Measurements from ENCODE around the gene MEF2D.

MEF2D gene

DNA sequence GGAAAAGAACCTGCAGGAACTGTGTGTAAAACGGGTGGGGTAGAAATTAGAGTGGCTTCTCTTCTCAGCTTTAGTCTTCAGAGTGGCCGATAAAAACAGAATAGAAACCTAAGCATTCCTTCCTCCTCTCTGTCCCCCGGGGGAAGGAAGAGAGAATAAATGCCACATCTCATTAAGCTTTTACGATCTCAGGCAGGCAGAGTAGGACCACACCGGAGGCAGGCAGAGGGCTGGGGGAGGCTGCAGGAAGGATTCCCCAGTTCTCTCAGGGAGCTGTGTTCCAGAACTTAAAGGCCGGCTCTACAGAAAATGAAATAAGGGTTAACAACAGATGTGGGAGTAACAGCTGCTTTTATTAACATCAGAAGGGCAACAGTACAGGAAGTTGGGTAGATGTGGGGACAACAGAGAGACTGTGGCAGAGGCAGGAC, 24.5 kb upstream of the MEF2D start:
- no peak for DNase-seq (ENCODE audit: extremely low read depth in 1 of 2, low read depth in 1 of 2)

DNA sequence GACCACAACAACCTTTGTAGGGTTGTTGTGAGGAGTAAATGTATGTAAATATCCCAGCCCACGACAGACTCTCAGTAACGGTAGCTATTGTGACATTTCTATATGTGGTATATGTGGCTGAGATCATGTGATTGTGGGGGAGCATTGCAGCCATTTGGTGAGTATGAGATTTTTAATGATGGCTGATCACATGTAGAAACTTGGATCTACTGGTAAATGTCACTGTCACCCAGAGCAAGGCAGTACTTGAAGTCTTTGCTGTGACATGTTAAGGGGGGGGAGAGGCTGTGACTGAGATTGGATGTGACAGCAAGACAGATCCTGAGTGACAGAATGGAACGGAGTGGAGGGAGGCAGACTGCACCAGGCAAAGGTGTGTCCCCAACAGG, 23.9 kb upstream of the MEF2D start:
- no peak for DNase-seq (ENCODE audit: extremely low read depth in 1 of 2, low read depth in 1 of 2)

DNA sequence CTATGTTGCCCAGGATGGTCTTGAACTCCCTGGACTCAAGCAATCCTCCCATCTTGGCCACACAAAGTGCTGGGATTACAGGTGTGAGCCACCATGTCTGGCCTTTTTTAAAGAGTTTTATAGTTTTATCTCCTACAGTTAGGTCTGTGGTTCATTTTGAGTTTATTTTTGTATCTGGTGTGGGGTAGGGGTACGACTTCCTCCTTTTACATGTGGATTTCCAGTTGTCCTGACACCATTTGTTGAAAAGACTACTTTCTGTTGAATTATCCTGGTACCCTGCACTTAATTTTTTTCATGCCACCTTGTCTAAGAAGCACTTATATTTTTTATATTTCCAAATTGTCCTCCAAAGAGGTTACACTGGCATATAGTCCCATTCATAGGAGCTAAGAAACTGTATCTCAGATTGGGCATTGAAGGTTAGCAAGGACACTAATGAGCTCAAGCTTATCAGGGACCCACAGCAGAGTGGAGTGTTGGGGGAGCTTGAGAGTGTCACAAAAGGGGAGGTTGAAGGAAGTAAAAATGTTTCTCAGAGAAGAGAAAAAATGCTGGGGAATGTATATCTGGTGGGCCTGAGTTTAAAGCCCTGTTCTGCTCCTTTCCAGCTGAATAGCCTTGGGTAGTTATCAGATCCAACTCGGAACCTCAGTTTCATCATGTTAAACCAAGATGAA, 23.4 kb upstream of the MEF2D start:
- DNase-seq (ENCODE audit: extremely low read depth in 1 of 2, low read depth in 1 of 2) = no peak

DNA sequence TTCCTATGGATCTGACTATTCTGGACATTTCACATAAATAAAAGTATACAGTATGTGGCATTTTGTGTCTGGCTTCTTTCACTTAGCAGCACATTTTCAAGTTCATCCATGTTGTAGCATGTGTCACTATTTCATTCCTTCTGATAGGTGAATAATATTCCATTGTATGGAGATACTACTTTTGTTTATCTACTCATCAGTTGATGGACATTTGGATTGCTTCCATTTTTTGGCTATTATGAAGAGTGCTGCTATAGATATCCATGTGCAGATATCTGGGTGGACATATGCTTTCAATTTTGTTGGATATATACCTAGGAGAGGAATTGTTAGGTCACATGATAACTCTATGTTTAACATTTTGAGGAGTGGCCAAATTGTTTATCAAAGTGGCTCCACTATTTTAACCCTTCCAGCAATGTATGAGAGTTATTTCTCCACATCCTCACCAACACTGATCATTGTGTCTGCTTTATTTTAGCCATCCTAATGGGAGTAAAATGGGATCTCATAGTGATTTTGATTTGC, 21.9 kb upstream of the MEF2D start:
- DNase-seq (ENCODE audit: extremely low read depth in 1 of 2, low read depth in 1 of 2) = no peak

DNA sequence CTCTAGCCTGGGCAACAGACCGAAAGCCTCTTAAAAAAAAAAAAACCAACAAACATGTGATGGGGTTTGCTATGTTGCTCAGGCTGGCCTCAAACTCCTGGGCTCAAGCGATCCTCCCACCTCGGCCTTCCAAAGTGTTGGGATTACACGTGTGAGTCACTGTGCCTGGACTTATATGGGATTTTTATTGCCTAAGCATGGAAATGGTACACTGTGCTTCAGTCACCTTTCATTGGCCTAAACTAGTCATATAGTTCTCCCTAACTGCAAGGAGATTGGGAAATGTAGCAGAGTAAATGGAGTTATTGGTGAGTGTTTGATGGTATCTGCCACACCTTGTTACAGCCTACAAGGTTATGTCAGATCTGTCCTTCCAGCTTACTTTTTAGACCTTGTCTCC, 17.2 kb upstream of the MEF2D start:
- DNase-seq (ENCODE audit: extremely low read depth in 1 of 2, low read depth in 1 of 2) = no peak

DNA sequence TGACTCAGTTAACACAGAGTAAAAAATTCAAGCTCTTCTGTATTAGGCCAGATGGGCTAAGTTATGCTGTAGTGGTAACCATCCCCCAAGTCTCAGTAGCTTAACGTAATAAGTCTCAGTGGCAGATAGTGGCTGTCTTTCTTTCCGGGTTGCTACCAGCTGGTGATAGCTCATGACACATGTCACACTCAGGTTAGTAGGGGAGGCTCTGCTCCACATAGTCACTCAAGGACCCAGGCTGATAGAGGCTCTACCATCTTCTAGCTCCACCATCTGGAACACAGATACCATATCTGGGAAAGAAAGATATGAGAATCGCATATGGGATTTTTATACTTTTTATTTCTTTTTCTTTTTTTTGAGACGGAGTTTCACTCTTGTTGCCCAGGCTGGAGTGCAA, 16.2 kb upstream of the MEF2D start:
- no peak for DNase-seq (ENCODE audit: extremely low read depth in 1 of 2, low read depth in 1 of 2)

DNA sequence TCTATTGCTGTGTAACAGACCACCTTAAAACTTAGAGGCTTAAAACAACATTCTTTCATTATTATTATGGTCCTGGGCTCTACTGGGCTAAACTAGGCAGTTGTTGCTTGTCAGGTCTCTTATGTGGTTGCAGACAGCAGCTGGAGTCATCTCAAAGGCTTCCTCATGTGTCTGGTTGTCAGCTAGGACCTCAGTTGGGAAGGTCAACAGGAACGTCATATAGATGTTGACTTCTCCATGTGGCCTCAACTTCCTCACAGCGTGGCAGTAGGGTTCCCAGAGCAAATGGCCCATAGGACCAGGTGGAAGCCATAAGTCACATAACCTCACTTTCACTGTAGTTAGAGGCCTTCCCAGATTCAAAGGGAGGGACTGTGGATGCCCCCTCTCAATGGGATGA, 15.4 kb upstream of the MEF2D start:
- DNase-seq (ENCODE audit: extremely low read depth in 1 of 2, low read depth in 1 of 2) = no peak

DNA sequence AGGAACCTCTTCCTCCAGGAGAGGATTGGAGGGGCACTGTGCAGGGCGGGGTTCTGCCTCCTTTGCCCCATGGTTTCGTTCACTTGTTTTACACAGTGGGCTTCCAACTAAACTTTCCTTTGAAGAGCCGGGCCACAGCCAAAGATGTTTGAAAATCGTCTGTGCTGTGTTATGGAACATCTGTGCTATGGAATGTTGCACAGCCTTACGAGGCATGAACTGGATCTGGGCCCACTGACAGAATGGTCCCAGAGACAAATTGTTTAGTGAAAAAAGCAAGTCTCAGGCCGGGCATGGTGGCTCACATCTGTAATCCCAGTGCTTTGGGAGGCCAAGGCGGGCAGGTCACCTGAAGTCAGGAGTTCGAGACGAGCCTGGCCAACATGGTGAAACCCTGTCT, 12.6 kb upstream of the MEF2D start:
- no peak for DNase-seq (ENCODE audit: extremely low read depth in 1 of 2, low read depth in 1 of 2)

DNA sequence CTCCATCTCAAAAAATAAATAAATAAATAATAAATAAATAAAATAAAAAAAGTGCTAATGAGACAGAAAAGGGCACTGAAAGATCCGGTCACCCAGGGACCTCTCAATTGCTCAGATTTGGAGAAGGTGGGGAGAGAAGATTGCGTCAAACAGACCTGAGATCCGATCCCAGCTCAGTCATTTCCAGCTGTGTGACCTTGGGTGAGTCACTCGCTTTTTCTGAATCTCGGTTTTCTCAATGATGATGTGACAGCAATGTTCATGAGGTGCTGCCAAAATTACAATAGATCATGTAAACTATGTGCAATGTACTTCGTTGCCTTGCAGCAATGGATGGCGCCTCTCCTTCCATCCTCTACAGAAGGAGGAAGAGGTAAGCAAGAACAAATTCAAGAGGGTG, 11.1 kb upstream of the MEF2D start:
- no peak for DNase-seq (ENCODE audit: extremely low read depth in 1 of 2, low read depth in 1 of 2)

DNA sequence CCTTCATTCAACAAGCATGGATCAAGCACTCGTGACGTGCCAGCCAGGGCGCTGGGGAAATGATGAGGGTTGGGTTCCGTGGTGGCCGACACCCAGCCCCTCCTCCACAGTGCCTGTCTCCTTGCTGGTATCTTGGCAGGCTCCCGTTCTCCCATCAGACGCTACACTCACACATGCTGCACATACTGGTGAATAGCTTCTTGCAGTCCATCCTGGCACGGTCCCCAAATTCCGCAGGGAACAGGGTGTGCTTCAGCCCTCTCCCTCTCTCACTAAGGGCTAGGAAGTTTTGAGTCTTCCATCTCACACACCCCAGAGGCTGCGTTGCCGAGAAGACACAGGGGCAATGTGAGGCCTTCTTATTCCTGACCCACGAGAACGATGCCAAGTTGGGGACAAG, 10.1 kb upstream of the MEF2D start:
- no peak for DNase-seq (ENCODE audit: extremely low read depth in 1 of 2, low read depth in 1 of 2)

DNA sequence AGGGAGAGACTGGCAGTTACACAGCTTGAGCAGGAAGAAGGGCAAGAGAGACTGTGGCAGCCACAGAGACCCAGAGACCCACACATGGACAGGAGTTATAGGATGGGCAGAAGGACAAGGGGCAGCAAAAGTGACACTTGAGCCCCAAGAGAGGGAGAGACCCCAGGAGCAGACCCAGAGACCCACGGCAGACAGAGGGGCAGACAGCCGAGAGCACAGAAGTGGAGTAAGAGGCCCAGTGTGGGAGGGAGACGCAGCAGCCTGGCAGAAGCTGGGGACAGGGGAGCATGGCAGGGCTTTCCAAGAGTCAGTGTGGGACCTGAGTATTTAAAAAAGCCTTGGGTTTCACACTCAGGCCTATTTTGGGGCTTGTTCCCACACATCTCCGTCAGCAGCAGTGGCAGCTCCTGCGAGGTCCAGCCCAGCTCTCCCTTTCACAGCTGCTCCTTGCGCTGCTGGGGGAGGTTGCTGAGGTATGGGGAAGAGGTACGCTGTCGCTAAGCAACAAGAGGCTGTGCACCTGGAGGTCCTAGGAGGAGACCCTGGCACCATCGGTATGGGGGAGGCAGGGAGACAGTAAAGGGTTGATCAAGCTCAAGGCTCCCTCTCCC, 9.0 kb upstream of the MEF2D start:
- DNase-seq (ENCODE audit: extremely low read depth in 1 of 2, low read depth in 1 of 2) = no peak

DNA sequence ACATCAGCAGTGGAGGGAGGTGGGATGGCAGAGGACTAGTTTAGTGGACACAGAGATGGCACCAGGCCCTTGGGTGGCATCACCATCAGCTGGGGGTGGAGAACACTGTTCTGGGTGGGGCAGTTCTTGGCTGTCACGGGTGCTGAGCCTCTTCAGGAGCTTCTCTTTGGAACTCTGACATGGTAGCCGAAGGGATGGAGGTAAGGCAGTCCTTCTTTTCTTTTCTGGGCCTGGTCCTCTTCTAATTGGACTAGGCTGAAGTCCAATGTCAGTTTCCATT, 8.3 kb upstream of the MEF2D start:
- no peak for DNase-seq (ENCODE audit: extremely low read depth in 1 of 2, low read depth in 1 of 2)

DNA sequence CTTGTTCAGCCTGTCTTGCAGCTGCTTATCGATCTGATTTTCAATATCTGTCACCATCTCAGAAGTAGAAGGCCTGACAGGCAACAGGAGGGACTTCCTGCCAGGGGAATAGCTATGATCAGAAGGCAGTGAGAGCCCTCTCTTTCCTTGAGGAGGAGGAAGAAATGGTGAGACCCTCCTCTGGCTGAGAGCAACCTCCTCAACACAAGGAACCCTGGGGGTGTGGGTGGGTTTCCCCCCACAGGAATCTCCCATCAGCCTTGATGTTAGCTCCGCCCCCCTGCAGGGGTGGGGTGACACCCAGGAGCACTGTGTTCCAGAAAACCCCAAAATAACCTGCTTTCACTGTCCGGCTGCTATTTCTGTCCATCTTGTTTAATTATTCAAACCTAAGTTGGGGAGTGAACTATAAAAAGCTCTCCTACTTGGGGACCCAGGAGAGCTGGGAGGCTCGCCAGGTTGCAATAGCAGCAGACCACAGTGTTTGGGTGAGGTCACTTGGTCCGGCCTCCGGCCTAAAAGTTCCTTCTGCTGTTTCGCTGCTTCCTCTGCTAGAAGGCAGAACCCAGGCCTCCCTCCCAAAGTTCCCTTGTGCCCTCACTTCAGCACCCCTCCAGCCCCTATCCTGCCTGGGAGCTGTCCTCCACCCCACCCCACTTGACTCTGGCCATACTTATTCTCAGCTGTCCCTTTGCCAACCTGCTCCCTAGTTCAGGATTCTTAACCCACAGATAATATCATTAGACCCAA, 7.8 kb upstream of the MEF2D start:
- DNase-seq (ENCODE audit: extremely low read depth in 1 of 2, low read depth in 1 of 2) = no peak

DNA sequence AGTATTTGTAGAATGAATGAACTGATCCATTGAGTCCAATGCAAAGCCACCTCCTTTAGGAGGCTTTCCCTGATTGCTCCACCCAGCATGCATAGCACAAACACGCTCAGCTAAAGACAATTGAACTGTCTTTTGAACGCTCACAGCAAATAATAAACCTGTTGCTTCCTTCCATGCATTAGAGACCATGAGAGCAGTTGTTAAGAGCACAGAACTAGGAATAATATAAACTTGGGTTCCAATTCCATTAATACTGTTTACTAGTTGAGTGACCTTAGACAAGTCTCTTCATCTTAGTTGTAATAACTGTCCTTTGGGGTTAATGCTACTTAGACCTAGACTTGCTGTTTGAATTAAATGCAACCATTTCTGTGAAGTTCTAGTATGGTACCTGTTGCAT, 5.9 kb upstream of the MEF2D start:
- DNase-seq (ENCODE audit: extremely low read depth in 1 of 2, low read depth in 1 of 2) = no peak

DNA sequence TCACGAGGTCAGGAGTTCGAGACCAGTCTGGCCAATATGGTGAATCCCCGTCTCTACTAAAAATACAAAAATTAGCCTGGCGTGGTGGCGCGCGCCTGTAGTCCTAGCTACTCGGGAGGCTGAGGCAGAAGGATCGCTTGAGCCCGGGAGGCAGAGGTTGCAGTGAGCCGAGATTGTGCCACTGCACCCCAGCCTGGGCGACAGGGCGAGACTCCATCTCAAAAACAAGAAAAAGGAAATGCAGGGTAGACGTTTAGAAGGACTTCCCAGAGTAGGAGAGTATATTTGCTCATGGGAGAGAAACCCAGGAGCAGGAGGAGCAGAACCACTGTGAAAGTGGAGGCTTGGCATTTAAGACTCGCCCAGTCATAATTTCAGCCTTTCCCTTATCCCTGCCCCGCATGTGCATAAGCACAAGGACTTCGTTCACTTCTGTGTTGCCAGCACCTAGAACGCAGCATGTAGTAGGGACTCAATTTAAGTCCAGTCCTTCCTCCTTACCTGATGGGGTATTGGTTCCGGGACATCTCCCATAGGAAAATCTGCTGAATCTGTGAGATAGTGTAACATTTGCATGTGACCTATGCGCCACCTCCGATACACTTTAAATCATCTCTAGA, 5.2 kb upstream of the MEF2D start:
- DNase-seq (ENCODE audit: extremely low read depth in 1 of 2, low read depth in 1 of 2) = no peak

DNA sequence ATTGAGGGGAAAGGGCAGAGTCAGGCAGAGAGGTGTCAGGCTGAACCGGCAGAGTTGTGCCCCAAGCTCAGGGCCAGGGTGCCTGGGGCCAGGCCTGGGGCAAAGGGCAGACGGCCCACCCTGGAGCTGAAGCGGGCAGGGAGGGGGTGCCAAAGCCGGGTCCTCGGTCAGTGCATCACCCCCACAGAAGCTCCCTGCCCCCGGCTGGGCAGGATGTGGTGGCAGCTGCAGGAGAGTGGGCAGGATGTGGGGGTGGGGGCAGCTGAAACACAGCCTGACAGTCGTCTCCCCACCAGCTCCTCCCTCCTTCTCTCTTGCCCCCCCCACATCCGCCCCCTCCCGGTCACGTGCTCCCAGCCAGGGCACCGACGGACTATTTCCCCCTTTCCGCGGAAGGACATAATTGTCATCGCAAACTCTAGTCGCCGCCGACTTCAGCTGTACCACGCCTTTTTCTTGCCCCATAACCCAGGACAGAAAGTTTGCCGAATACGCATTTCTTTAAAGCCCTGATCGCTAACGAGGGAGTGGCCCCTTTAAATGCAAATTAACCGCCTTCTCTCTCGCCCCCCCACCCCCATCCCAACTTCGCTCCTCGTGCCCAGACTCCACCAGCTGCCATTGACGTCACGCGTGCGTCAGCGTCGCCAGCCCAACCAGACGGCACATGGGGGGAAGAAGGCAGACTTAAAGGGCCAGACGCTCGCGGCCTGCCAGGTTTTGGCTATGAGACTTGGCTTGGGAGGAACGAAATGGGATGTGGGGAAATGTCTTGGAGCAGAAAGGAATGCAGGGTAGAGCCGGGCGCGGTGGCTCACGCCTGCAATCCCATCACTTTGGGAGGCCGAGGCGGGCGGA, 4.5 kb upstream of the MEF2D start:
- peak; percentile 89 to 98 for DNase-seq (ENCODE audit: extremely low read depth in 1 of 2, low read depth in 1 of 2)

DNA sequence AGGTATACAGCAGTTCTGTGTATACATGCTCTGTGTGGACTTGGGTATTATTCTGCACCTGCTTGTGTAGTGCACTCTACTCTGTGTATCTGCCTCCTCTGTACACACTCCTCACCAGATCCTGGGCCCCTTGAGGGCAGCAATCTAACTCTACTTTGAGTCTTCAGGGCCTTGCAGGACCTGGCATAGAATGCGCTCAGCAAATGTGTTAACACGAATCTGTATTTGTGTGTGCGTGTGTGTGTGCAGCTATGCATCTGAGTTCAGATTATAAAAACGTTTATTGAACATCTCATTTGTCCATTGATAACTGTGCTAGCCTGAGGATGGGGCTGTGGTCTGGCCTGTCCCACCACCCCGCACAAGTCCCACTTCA, 3.9 kb upstream of the MEF2D start:
- DNase-seq (ENCODE audit: extremely low read depth in 1 of 2, low read depth in 1 of 2) = no peak

DNA sequence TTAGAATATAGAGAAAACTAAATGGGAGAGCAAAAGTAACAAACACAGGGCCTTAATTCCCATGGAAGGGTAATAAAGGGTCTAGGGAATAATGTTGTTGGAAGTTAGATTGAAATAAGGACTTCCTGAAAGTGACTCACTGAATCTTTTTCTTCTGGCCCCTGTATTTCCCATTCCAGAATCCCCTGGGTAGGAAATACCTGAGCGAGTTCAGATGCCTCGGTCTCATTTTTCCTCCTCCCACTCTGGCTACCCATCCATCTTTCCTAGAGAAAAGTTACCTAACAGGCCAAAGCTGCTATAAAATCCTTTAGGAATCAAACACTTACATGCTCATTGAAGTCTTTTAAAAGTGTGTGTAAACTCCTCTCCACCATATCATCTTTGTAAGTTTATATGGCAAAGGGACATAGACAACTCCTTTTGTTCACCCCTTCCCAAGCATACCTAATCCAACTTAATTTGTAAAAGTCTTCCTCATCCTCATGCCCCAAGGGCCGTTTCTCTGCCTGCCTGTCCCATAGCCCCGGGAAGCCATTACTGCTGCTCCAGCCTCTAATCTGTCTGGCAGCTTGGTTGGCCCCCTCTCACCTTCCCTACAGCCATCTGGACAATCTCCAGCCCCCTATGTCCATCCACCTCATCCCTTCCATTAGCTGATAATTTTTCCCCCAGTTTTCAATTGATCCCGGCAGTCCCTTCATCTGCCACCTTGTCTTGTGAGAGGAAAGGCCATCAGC, 3.3 kb upstream of the MEF2D start:
- DNase-seq (ENCODE audit: extremely low read depth in 1 of 2, low read depth in 1 of 2) = no peak

DNA sequence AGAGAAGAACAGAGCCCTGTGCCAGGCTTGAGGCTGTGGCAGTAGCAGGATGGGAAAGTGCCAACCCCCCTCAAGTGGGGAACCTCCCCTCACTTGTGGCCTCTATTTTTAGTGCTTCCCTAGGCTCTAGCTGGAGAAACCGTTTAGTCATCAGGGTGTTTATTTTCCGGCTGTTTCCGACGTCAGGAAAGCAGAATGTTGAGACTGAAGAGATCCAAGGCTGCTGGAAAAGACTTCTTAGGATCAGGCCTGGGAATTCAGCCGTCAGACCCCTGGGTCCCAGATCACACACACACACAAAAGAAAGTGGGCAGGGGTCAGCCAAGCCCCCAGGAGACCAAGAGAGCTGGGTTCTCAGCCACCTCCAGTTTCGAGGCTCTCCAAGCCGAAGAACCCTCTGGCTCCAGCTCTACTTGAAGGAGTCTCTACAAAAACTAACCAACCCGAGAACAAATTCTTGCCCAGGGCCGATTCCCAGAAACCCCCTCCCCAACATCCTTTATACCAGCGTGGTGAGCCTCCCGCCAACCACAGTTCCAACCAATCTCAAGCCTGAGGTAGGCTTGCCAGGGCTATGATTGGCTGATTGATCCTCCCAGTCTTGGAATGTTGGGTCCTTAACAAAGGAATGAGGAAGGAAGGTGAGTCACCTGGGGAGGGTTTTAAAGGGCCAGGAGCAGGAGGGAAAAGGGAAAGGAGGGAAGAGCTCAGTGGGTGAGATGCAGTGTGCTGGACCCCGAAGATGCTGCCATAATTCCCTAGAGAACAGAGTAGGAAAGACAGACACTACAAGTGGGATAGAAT, 2.5 kb upstream of the MEF2D start:
- DNase-seq (ENCODE audit: extremely low read depth in 1 of 2, low read depth in 1 of 2) = no peak
